Mammary epithelial cell (primary cell): Measurements from ENCODE around the gene VPS54.

ENCODE experiments used
- EZH2 ChIP-seq: IDR thresholded peaks from 2 replicates; pipeline ENCODE4 v1.6.1; 2012; ENCODE audit warnings: low read length, inconsistent platforms, borderline replicate concordance
- TF ChIP-seq, protein P1 (sequence below), 2 donors: IDR thresholded peaks in 1 of 2; conservative IDR thresholded peaks in 1 of 2; 2 replicates each; pipeline ENCODE4 v1.5.1; 2011 to 2012; ENCODE audit warnings: inconsistent platforms in 2 of 2, low read length in 2 of 2, mild to moderate bottlenecking in 2 of 2, control low read depth in 1 of 2, low read depth in 1 of 2; ENCODE audit not compliant: insufficient read depth in 1 of 2; ENCODE audit errors: extremely low read depth in 1 of 2

DNA sequence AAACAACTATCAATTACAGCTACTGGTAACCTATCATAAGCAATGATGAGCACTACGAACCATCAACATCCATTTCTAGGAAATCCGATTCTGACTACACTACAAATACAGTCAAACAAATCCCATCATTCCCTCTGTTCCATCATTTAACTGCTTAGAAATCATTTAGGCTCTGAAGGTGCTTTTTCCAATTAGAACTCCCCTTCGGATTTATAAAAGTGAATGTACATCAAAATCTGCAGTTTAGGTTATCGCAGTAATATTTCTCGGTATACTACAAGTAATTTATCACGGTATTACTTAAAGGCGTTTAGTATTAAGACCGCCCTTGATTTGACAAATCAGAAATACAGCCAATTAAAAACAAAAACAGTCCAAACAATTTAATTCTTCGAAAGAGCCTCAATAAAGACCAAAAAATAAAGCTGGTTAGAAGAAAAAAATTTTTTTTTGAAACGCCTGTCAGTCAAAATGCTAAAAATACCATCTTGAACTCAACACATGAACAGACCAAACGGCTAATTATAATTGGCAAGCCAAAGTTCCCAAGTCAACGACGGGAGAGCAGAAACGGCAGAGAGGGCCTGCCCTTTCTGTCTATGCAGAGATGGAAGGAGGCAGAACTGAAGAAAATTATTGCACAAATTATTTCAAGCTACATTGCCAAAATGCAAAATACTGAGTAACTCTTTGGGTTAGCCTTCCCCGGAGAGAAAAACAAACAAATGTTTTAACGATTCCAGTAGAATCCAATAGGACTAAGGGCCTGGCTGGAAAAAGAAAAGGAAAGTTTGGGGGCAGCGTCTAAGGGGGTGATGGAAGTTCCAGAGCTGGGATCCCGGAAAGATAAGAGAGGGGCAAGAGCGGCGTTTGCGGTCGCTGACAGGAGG lies 1.2 kb downstream of the VPS54 start:
- TF ChIP-seq, protein P1, sequence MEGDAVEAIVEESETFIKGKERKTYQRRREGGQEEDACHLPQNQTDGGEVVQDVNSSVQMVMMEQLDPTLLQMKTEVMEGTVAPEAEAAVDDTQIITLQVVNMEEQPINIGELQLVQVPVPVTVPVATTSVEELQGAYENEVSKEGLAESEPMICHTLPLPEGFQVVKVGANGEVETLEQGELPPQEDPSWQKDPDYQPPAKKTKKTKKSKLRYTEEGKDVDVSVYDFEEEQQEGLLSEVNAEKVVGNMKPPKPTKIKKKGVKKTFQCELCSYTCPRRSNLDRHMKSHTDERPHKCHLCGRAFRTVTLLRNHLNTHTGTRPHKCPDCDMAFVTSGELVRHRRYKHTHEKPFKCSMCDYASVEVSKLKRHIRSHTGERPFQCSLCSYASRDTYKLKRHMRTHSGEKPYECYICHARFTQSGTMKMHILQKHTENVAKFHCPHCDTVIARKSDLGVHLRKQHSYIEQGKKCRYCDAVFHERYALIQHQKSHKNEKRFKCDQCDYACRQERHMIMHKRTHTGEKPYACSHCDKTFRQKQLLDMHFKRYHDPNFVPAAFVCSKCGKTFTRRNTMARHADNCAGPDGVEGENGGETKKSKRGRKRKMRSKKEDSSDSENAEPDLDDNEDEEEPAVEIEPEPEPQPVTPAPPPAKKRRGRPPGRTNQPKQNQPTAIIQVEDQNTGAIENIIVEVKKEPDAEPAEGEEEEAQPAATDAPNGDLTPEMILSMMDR (conservative IDR thresholded peaks at IDR 0.05 in 1 of 2, IDR thresholded peaks at IDR 0.05 in 1 of 2; ENCODE audit: extremely low read depth in 1 of 2, insufficient read depth in 1 of 2, low read depth in 1 of 2, low read length in 2 of 2): no peak
- no peak for TF ChIP-seq EZH2
